ENCODE results near the gene AJM1. TPM values are rescaled to one million over a fixed set of nuclear protein-coding genes. Genes with fewer than 3 reads are reported as not detected.
"Not testable (repeated sequence)": the region's sequence is repeated elsewhere in the genome, so short reads cannot be mapped to it uniquely, and the experiment has no call there.

Gene AJM1
- polyA plus RNA-seq, 1 donor from 2014 or later = 1.5 TPM

GRCh38 chr9:136840877-136841645 lies 1.2 kb upstream of the AJM1 start:
- Histone ChIP-seq H3K4me2 (ENCODE audit: low read length) (no peak overlapping the region), H3K9ac (ENCODE audit: low read length) (peak overlapping the region; percentile 26), H3K9me3 (ENCODE audit: low read length) (no peaks in the 10 kb centered on the region), H3F3A (ENCODE audit: insufficient read depth, low read length, poor library complexity, severe bottlenecking) (no peaks in the 10 kb centered on the region), H2AFZ (ENCODE audit: low read depth, low read length) (no peak overlapping the region), H3K27ac (ENCODE audit: low read length) (no peak overlapping the region), H3K36me3 (ENCODE audit: insufficient read depth, low read length) (no peaks in the 10 kb centered on the region), H3K79me2 (replicated peaks; ENCODE audit: insufficient read depth, low read length) (no peaks in the 10 kb centered on the region), H3K27me3 (ENCODE audit: insufficient read depth, low read depth, low read length) (no peaks in the 10 kb centered on the region), H3K9me2 (ENCODE audit: insufficient read depth, low read length) (no peaks in the 10 kb centered on the region), H4K20me1 (ENCODE audit: insufficient read depth) (no peaks in the 10 kb centered on the region), H3K4me3 (ENCODE audit: low read length) (no peak overlapping the region)
- no peak for TF ChIP-seq POLR2AphosphoS5 (IDR thresholded peaks at IDR 0.05)
- no peak for TF ChIP-seq RAD21 (conservative IDR thresholded peaks at IDR 0.05)
- TF ChIP-seq TAF1 (IDR thresholded peaks at IDR 0.05; ENCODE audit: low read depth) = no peak
- TF ChIP-seq EZH2 (IDR thresholded peaks at IDR 0.05; ENCODE audit: borderline replicate concordance, insufficient read depth, low read length, poor library complexity, severe bottlenecking) = no peak
- no peak for TF ChIP-seq MXI1 (conservative IDR thresholded peaks at IDR 0.05; ENCODE audit: poor library complexity, severe bottlenecking)
- no peak for TF ChIP-seq CTCF (IDR thresholded peaks at IDR 0.05; ENCODE audit: poor library complexity, severe bottlenecking)
- TF ChIP-seq REST (IDR thresholded peaks at IDR 0.05; ENCODE audit: borderline replicate concordance) = no peak
- TF ChIP-seq SMC3 (conservative IDR thresholded peaks at IDR 0.05; ENCODE audit: poor library complexity) = no peak

GRCh38 chr9:136841646-136842379 lies 465 bp upstream of the AJM1 start:
- not testable (repeated sequence) for H3F3A ChIP-seq (ENCODE audit: insufficient read depth, low read length, poor library complexity, severe bottlenecking); H3K4me2 ChIP-seq (ENCODE audit: low read length); H3K36me3 ChIP-seq (ENCODE audit: insufficient read depth, low read length); H3K27me3 ChIP-seq (ENCODE audit: insufficient read depth, low read depth, low read length); H4K20me1 ChIP-seq (ENCODE audit: insufficient read depth); H3K9me2 ChIP-seq (ENCODE audit: insufficient read depth, low read length); H2AFZ ChIP-seq (ENCODE audit: low read depth, low read length); H3K9me3 ChIP-seq (ENCODE audit: low read length); H3K79me2 ChIP-seq (replicated peaks; ENCODE audit: insufficient read depth, low read length)
- Histone ChIP-seq H3K4me3 (ENCODE audit: low read length) (peak overlapping the region; percentile 76), H3K27ac (ENCODE audit: low read length) (peak overlapping the region; percentile 79), H3K9ac (ENCODE audit: low read length) (peak overlapping the region; percentile 83)

- H2AFZ ChIP-seq (ENCODE audit: low read depth, low read length); H3K9me2 ChIP-seq (ENCODE audit: insufficient read depth, low read length); H3K27ac ChIP-seq (ENCODE audit: low read length); H3K9me3 ChIP-seq (ENCODE audit: low read length); H3K27me3 ChIP-seq (ENCODE audit: insufficient read depth, low read depth, low read length); H3K79me2 ChIP-seq (replicated peaks; ENCODE audit: insufficient read depth, low read length); H3K36me3 ChIP-seq (ENCODE audit: insufficient read depth, low read length); H4K20me1 ChIP-seq (ENCODE audit: insufficient read depth); H3F3A ChIP-seq (ENCODE audit: insufficient read depth, low read length, poor library complexity, severe bottlenecking); H3K4me2 ChIP-seq (ENCODE audit: low read length): not testable (repeated sequence)
- Histone ChIP-seq H3K4me3 (ENCODE audit: low read length) (peak overlapping the region; percentile 76), H3K9ac (ENCODE audit: low read length) (peak overlapping the region; percentile 52)
Observed at GRCh38 chr9:136843159-136843800, 1.0 kb downstream of the AJM1 start.
